Progenitor cell of endocrine pancreas (in vitro differentiated cells): ENCODE measurements around the gene NT5C2. TPM values are rescaled to one million over a fixed set of nuclear protein-coding genes. Genes with fewer than 3 reads are reported as not detected.

Experiments used
- DNase-seq: peaks from one replicate; pipeline ENCODE4 v3.0.0; 2021; ENCODE audit warnings: low spot score; ENCODE audit not compliant: unreplicated experiment
- H3K27ac Mint-ChIP-seq: 2 replicates; pipeline ENCODE4 v1.8.0; 2021; ENCODE audit warnings: mild to moderate bottlenecking, moderate library complexity, mixed read lengths
- H3K27me3 Mint-ChIP-seq: 2 replicates; pipeline ENCODE4 v1.8.0; 2021; ENCODE audit warnings: mixed read lengths
- H3K36me3 Mint-ChIP-seq: 2 replicates; pipeline ENCODE4 v1.8.0; 2022; ENCODE audit warnings: mixed read lengths; ENCODE audit not compliant: insufficient read depth
- H3K4me1 Mint-ChIP-seq: 2 replicates; pipeline ENCODE4 v1.8.0; 2021; ENCODE audit warnings: low read depth, mixed read lengths
- H3K4me3 Mint-ChIP-seq: 2 replicates; pipeline ENCODE4 v1.8.0; 2021; ENCODE audit warnings: low read depth, mild to moderate bottlenecking, moderate library complexity, mixed read lengths
- H3K9me3 Mint-ChIP-seq: 2 replicates; pipeline ENCODE4 v1.8.0; 2021; ENCODE audit warnings: low read depth, mixed read lengths
- total RNA-seq: library from RNA; stranded (reverse); gene quantifications from 2 replicates; pipeline ENCODE4 v1.2.1, GENCODE V29; 2021
- TF ChIP-seq, protein P1 (sequence below): fragments of 200-600 bp; sonication (generic); IDR thresholded peaks from one replicate; pipeline ENCODE4 v1.5.0; 2021; ENCODE audit warnings: antibody characterized with exemption, mild to moderate bottlenecking; ENCODE audit not compliant: unreplicated experiment

Gene NT5C2
- total RNA-seq, 1 donor from 2014 or later, result 131 TPM

DNA sequence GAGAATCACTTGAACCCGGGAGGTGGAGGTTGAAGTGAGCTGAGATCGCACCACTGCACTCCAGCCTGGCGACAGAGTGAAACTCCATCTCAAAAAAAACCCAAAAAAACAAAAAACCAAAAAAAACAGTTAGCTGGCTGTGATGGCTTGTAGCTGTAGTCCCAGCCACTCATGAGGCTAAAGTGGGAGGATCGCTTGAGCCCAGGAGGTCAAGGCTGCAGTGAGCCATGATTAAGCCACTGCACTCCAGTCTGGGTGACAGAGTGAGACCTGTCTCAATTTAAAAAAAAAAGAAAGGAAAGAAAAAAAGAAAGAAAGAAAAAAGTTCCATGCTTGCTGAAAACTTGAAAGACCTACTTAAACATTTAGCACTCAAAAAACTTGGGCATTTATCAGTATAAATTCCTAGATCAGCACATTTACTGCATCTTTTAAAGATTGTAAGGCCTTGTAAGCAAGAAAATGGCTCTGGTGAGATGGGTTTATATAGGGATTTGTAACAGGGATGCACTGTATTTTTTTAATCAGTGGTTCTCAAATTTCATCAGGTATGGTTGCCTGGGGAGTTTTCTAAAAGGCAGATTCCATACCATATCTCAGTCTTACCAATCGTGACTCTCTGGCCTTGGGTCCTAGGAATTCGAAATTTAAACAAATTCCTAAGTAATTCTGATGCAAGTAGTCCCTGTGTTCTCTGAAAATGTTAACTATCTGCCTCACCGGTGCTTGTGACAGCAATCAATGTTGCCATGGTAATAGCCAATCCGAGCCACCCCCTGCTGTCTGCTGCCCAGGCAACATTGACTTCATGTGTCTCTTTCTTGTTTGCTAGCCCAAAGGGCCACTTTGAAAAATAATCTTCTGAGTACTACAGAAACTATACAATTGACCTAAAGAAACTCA, 11.5 kb upstream of the NT5C2 start:
- Mint-ChIP-seq H3K27ac (peak overlapping the region; percentile 94), H3K4me3 (peak overlapping the region; percentile 17), H3K4me1 (peaks cover 48% of the 10 kb centered on the region), H3K9me3 (no peaks in the 10 kb centered on the region), H3K36me3 (no peaks in the 10 kb centered on the region), H3K27me3 (peaks cover 2% of the 10 kb centered on the region)
- TF ChIP-seq, protein P1, sequence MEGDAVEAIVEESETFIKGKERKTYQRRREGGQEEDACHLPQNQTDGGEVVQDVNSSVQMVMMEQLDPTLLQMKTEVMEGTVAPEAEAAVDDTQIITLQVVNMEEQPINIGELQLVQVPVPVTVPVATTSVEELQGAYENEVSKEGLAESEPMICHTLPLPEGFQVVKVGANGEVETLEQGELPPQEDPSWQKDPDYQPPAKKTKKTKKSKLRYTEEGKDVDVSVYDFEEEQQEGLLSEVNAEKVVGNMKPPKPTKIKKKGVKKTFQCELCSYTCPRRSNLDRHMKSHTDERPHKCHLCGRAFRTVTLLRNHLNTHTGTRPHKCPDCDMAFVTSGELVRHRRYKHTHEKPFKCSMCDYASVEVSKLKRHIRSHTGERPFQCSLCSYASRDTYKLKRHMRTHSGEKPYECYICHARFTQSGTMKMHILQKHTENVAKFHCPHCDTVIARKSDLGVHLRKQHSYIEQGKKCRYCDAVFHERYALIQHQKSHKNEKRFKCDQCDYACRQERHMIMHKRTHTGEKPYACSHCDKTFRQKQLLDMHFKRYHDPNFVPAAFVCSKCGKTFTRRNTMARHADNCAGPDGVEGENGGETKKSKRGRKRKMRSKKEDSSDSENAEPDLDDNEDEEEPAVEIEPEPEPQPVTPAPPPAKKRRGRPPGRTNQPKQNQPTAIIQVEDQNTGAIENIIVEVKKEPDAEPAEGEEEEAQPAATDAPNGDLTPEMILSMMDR, result no peak
- peak; percentile 17 for DNase-seq

DNA sequence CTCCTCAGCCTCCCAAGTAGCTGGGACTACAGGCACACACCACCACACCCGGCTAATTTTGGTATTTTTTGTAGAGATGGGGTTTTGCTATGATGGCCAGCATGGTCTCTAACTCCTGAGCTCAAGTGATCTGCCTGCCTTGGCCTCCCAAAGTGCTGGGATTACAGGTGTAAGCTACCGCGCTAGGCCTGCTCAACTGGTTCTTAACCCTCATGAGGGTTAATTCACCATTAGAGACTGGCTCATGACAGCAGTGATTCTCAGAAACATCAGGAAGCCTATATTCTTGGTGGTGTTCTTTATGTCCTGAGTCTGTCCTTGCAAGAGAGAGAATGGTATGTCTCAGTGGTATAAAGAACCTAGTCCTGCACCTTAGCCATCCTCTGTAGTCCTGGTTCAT, 10.4 kb upstream of the NT5C2 start:
- Mint-ChIP-seq H3K9me3 (no peaks in the 10 kb centered on the region), H3K36me3 (no peaks in the 10 kb centered on the region), H3K4me1 (peaks cover 49% of the 10 kb centered on the region), H3K4me3 (no peak overlapping the region), H3K27me3 (peaks cover 3% of the 10 kb centered on the region), H3K27ac (no peak overlapping the region)
- no peak for DNase-seq
- TF ChIP-seq, protein P1, result no peak

DNA sequence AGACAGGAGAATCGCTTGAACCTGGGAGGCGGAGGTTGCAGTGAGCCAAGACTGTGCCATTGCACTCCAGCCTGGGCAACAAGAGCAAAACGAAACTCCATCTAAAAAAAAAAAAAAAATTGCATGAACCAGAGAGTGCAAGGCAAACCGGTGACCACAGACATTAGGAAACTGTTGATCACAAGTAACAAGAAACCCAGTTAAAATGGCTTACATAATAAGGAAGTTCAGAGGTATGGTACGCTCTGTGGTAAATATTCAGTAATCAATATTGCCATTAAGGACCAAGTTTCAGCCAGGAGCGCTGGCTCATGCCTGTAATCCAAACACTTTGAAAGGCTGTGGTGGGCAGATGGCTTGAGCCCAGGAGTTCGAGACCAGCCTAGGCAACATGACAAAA, 9.2 kb upstream of the NT5C2 start:
- TF ChIP-seq, protein P1, result no peak
- no peak overlapping the region for H3K4me3 Mint-ChIP-seq
- no peak for DNase-seq
- no peak overlapping the region for H3K27ac Mint-ChIP-seq
- no peaks in the 10 kb centered on the region for H3K36me3 Mint-ChIP-seq
- no peaks in the 10 kb centered on the region for H3K9me3 Mint-ChIP-seq
- H3K4me1 Mint-ChIP-seq, result peaks cover 47% of the 10 kb centered on the region
- H3K27me3 Mint-ChIP-seq, result peaks cover 5% of the 10 kb centered on the region

DNA sequence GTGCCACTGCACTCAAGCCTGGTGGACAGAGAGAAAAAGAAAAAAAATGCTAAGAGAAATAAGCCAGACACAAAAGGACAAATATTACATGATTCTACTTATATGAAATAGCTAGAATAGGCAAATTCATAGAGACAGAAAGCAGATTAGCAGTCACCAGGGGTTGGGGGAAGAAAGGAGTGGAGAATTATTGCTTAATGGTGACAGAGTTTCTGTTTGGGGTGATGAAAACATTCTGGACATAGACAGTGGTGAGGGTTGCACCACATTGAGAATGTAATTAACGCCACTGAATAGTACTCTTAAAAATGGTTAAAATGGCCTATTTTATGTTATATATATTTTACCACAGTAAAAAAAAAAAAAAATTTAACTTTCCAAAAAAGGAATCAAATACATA, 6.4 kb upstream of the NT5C2 start:
- Mint-ChIP-seq H3K4me1 (peaks cover 20% of the 10 kb centered on the region), H3K27me3 (peaks cover 5% of the 10 kb centered on the region), H3K9me3 (no peaks in the 10 kb centered on the region), H3K4me3 (no peak overlapping the region), H3K36me3 (no peaks in the 10 kb centered on the region), H3K27ac (no peak overlapping the region)
- TF ChIP-seq, protein P1, result no peak
- DNase-seq, result no peak

DNA sequence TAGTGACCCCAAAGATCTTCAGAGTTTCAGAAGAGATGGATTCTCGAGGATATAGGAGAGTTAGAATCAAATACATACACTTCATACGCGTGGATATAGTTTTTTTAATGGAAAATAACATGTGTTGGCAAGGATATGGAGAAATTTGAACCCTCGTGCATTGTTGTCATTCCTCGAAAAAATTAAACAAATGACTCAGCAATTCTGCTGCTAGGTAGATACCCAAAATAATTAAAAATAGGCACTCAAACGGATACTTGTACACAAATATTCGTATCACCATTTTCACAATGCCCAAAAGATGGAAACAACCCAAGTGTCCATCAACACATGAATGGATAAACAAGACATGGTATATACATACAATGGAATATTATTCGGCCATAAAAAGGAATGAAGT, 5.6 kb upstream of the NT5C2 start:
- Mint-ChIP-seq H3K36me3 (no peaks in the 10 kb centered on the region), H3K27me3 (peaks cover 5% of the 10 kb centered on the region), H3K4me3 (no peak overlapping the region), H3K4me1 (peaks cover 22% of the 10 kb centered on the region), H3K9me3 (no peaks in the 10 kb centered on the region), H3K27ac (no peak overlapping the region)
- DNase-seq, result no peak
- TF ChIP-seq, protein P1, result no peak
